ENCODE measurements around the gene LRRK1. TPM values are rescaled to one million over a fixed set of nuclear protein-coding genes. Genes with fewer than 3 reads are reported as not detected.

Gene LRRK1
- polyA plus RNA-seq, 1 of the 3 experiments (the other 2 are of a cell fraction) = 6.9 TPM

DNA sequence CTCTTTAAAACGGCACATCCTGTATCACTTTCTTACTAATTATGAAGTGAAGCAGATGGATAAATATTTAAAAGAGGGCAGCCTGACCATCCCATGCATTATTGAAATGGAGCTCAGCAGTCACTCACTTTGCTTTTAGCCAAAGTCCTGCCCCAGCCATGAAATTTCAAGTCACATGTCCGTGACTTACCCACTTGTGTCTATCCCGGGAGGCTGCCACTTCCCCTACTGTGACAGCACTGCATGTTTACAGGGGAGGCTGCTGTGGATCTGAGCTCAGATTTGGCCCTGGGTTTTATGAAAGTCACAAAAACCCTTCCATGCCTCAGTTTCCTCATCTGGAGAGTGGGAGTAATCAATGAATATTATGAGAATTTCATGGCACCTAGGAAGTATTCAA, 17.9 kb upstream of the LRRK1 start:
- H3K9me3 ChIP-seq = no peaks in the 10 kb centered on the region
- H3K4me2 ChIP-seq = no peak overlapping the region
- peaks cover 8% of the 10 kb centered on the region for H3F3A ChIP-seq (replicated peaks; ENCODE audit: insufficient read depth)
- H3K4me3 ChIP-seq (ENCODE audit: low read depth in 2 of 2, low read length in 1 of 2) = no peak overlapping the region
- no peaks in the 10 kb centered on the region for H3K79me2 ChIP-seq (ENCODE audit: insufficient read depth)
- DNase-seq = no peak
- no peaks in the 10 kb centered on the region for H3K36me3 ChIP-seq (replicated peaks in 1 of 2; ENCODE audit: control insufficient read depth in 1 of 2, insufficient read depth in 2 of 2, low read length in 1 of 2)
- no peak overlapping the region for H3K9ac ChIP-seq
- TF ChIP-seq RFX5 (IDR thresholded peaks at IDR 0.05; ENCODE audit: low read length) (no peak), FOXJ3 (CRISPR knock-in tag; IDR thresholded peaks at IDR 0.05) (no peak), EP300 (IDR thresholded peaks at IDR 0.05; ENCODE audit: borderline replicate concordance in 1 of 2, low read depth in 1 of 2, low read length in 1 of 2) (no peak), GABPA (IDR thresholded peaks at IDR 0.05; ENCODE audit: low read depth) (no peak), YY1 (IDR thresholded peaks at IDR 0.05; ENCODE audit: low read depth) (no peak), RCOR1 (IDR thresholded peaks at IDR 0.05; ENCODE audit: low read length) (no peak), GATA2 (CRISPR knock-in tag; IDR thresholded peaks at IDR 0.05) (no peak), RXRA (IDR thresholded peaks at IDR 0.05; ENCODE audit: borderline replicate concordance, low read depth) (no peak), CHD2 (IDR thresholded peaks at IDR 0.05; ENCODE audit: low read length, partially characterized antibody) (no peak), FOSL2 (IDR thresholded peaks at IDR 0.05; ENCODE audit: borderline replicate concordance, low read depth) (no peak), EZH2phosphoT487 (IDR thresholded peaks at IDR 0.05; ENCODE audit: borderline replicate concordance, low read depth) (no peak)
- TF ChIP-seq, protein P1, sequence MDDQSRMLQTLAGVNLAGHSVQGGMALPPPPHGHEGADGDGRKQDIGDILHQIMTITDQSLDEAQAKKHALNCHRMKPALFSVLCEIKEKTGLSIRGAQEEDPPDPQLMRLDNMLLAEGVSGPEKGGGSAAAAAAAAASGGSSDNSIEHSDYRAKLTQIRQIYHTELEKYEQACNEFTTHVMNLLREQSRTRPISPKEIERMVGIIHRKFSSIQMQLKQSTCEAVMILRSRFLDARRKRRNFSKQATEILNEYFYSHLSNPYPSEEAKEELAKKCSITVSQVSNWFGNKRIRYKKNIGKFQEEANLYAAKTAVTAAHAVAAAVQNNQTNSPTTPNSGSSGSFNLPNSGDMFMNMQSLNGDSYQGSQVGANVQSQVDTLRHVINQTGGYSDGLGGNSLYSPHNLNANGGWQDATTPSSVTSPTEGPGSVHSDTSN (IDR thresholded peaks at IDR 0.05) = no peak
- TF ChIP-seq, protein P2, sequence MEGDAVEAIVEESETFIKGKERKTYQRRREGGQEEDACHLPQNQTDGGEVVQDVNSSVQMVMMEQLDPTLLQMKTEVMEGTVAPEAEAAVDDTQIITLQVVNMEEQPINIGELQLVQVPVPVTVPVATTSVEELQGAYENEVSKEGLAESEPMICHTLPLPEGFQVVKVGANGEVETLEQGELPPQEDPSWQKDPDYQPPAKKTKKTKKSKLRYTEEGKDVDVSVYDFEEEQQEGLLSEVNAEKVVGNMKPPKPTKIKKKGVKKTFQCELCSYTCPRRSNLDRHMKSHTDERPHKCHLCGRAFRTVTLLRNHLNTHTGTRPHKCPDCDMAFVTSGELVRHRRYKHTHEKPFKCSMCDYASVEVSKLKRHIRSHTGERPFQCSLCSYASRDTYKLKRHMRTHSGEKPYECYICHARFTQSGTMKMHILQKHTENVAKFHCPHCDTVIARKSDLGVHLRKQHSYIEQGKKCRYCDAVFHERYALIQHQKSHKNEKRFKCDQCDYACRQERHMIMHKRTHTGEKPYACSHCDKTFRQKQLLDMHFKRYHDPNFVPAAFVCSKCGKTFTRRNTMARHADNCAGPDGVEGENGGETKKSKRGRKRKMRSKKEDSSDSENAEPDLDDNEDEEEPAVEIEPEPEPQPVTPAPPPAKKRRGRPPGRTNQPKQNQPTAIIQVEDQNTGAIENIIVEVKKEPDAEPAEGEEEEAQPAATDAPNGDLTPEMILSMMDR (IDR thresholded peaks at IDR 0.05) = no peak
- TF ChIP-seq, protein P3, sequence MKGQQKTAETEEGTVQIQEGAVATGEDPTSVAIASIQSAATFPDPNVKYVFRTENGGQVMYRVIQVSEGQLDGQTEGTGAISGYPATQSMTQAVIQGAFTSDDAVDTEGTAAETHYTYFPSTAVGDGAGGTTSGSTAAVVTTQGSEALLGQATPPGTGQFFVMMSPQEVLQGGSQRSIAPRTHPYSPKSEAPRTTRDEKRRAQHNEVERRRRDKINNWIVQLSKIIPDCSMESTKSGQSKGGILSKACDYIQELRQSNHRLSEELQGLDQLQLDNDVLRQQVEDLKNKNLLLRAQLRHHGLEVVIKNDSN (IDR thresholded peaks at IDR 0.05; ENCODE audit: borderline replicate concordance, low read depth) = no peak
- CTCF ChIA-PET = interaction anchor here (1.1 to 8.0 kb wide), 4 partner anchors 10 to 230 kb away, joined by 3 to 86 read pairs (median 12); partner anchors contain the start of gene LRRK1
- H3K27ac ChIP-seq (ENCODE audit: low read depth in 2 of 2, low read length in 1 of 2) = peak overlapping the region in 1 of 2 experiments; percentile 98; a peak in 3 of 4 replicates
- no peaks in the 10 kb centered on the region for H3K9me2 ChIP-seq
- POLR2A ChIA-PET = no interaction called here
- peaks cover 12 to 52% of the 10 kb centered on the region in 2 experiments for H3K4me1 ChIP-seq (ENCODE audit: control insufficient read depth in 1 of 2, insufficient read depth in 2 of 2, low read depth in 1 of 2, low read length in 1 of 2)
- no peaks in the 10 kb centered on the region for H3K27me3 ChIP-seq (ENCODE audit: insufficient read depth)
- H4K20me1 ChIP-seq (ENCODE audit: insufficient read depth) = no peaks in the 10 kb centered on the region
- WGBS (ENCODE audit: low lambda C conversion rate) = 88% methylated on average over 3 of the region's 3 CpGs
- no peak overlapping the region for H2AFZ ChIP-seq (ENCODE audit: low read depth)
